ENCODE data around the gene KCNMB1.
"Not testable (repeated sequence)": the region's sequence is repeated elsewhere in the genome, so short reads cannot be mapped to it uniquely, and the experiment has no call there.

KCNMB1 gene

GRCh38 chr5:170377027-170377426, 12.1 kb downstream of the KCNMB1 start:
- DNase-seq (ENCODE audit: low read depth in 2 of 2), result no peak

- not testable (repeated sequence) for DNase-seq (ENCODE audit: low read depth in 2 of 2)
Measured at GRCh38 chr5:170376526-170376925, 12.6 kb downstream of the KCNMB1 start.

- no peak for DNase-seq (ENCODE audit: low read depth in 2 of 2)
Measured at GRCh38 chr5:170375283-170375682, 13.9 kb downstream of the KCNMB1 start.

- DNase-seq (ENCODE audit: low read depth in 2 of 2), result no peak
Measured at GRCh38 chr5:170372971-170373370, 16.2 kb downstream of the KCNMB1 start.

- DNase-seq (ENCODE audit: low read depth in 2 of 2), result no peak
Measured at GRCh38 chr5:170368586-170368985, 20.6 kb downstream of the KCNMB1 start.

GRCh38 chr5:170366276-170366675, 22.9 kb downstream of the KCNMB1 start:
- no peak for DNase-seq (ENCODE audit: low read depth in 2 of 2)

- no peak for DNase-seq (ENCODE audit: low read depth in 2 of 2)
Measured at GRCh38 chr5:170365831-170366230, 23.3 kb downstream of the KCNMB1 start.

- DNase-seq (ENCODE audit: low read depth in 2 of 2), result no peak
Measured at GRCh38 chr5:170365011-170365410, 24.2 kb downstream of the KCNMB1 start.

- DNase-seq (ENCODE audit: low read depth in 2 of 2), result no peak
Measured at GRCh38 chr5:170363671-170364070, 25.5 kb downstream of the KCNMB1 start.

- no peak for DNase-seq (ENCODE audit: low read depth in 2 of 2)
Measured at GRCh38 chr5:170362656-170363055, 26.5 kb downstream of the KCNMB1 start.

- no peak for DNase-seq (ENCODE audit: low read depth in 2 of 2)
Measured at GRCh38 chr5:170362102-170362501, 27.1 kb downstream of the KCNMB1 start.

- no peak for DNase-seq (ENCODE audit: low read depth in 2 of 2)
Measured at GRCh38 chr5:170361616-170362015, 27.6 kb downstream of the KCNMB1 start.

GRCh38 chr5:170361116-170361515, 28.1 kb downstream of the KCNMB1 start:
- no peak for DNase-seq (ENCODE audit: low read depth in 2 of 2)

GRCh38 chr5:170360709-170361108, 28.5 kb downstream of the KCNMB1 start:
- no peak for DNase-seq (ENCODE audit: low read depth in 2 of 2)

- no peak for DNase-seq (ENCODE audit: low read depth in 2 of 2)
Measured at GRCh38 chr5:170357955-170358444, 31.2 kb downstream of the KCNMB1 start.

GRCh38 chr5:170355601-170356098, 33.5 kb downstream of the KCNMB1 start:
- no peak for DNase-seq (ENCODE audit: low read depth in 2 of 2)

- no peak for DNase-seq (ENCODE audit: low read depth in 2 of 2)
Measured at GRCh38 chr5:170353961-170354360, 35.2 kb downstream of the KCNMB1 start.

- no peak for DNase-seq (ENCODE audit: low read depth in 2 of 2)
Measured at GRCh38 chr5:170353011-170353761, 36.0 kb downstream of the KCNMB1 start.

GRCh38 chr5:170348137-170348633, 41.0 kb downstream of the KCNMB1 start:
- no peak for DNase-seq (ENCODE audit: low read depth in 2 of 2)

GRCh38 chr5:170347022-170347567, 42.1 kb downstream of the KCNMB1 start:
- DNase-seq (ENCODE audit: low read depth in 2 of 2), result no peak

GRCh38 chr5:170345971-170346370, 43.2 kb downstream of the KCNMB1 start:
- DNase-seq (ENCODE audit: low read depth in 2 of 2), result no peak

- no peak for DNase-seq (ENCODE audit: low read depth in 2 of 2)
Measured at GRCh38 chr5:170343177-170343576, 46.0 kb downstream of the KCNMB1 start.

- DNase-seq (ENCODE audit: low read depth in 2 of 2), result no peak
Measured at GRCh38 chr5:170342153-170342725, 46.9 kb downstream of the KCNMB1 start.

Measured in stimulated activated CD4-positive, alpha-beta T cell treated with anti-CD3 and anti-CD28 coated beads, Interleukin-1b, Interleukin-23, amount 100 ng/mL, for 1 hour (primary cell).